Measurements from ENCODE around the gene GALNT15.

The GALNT15 gene

GRCh38 chr3:16178628-16178988 lies 4.1 kb downstream of the GALNT15 start:
- in situ Hi-C loops (cut with HindIII; ENCODE audit: low sequenced_read_pairs) = no loop called here
- DNase-seq (ENCODE audit: low read depth, low spot score) = no peak
- TF ChIP-seq, protein P1, sequence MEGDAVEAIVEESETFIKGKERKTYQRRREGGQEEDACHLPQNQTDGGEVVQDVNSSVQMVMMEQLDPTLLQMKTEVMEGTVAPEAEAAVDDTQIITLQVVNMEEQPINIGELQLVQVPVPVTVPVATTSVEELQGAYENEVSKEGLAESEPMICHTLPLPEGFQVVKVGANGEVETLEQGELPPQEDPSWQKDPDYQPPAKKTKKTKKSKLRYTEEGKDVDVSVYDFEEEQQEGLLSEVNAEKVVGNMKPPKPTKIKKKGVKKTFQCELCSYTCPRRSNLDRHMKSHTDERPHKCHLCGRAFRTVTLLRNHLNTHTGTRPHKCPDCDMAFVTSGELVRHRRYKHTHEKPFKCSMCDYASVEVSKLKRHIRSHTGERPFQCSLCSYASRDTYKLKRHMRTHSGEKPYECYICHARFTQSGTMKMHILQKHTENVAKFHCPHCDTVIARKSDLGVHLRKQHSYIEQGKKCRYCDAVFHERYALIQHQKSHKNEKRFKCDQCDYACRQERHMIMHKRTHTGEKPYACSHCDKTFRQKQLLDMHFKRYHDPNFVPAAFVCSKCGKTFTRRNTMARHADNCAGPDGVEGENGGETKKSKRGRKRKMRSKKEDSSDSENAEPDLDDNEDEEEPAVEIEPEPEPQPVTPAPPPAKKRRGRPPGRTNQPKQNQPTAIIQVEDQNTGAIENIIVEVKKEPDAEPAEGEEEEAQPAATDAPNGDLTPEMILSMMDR (IDR thresholded peaks at IDR 0.05; ENCODE audit: low read depth, low read length) = no peak
- no peak overlapping the region for H3K4me3 ChIP-seq (ENCODE audit: low read depth, low read length)

DNA sequence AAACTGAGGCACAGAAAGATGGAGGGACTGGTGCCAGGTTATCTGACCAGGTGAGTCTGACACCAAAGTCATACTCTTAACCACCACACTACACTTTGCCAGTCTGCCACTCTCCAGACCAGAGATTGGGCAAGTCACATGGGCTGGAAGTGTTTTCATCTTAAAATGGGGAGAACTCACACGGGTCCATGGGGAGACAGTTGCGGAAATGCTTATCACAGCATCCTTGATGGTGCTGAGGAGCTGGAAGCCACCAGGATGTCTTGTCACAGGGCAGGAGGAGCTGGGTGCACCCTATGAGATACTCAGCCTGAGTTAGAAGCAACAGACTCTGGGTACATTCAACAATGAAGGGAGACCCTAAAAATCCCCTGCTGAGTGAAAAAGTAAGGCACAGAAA lies 4.8 kb downstream of the GALNT15 start:
- TF ChIP-seq, protein P1 (IDR thresholded peaks at IDR 0.05; ENCODE audit: low read depth, low read length) = no peak
- in situ Hi-C loops (cut with HindIII; ENCODE audit: low sequenced_read_pairs) = no loop called here
- H3K4me3 ChIP-seq (ENCODE audit: low read depth, low read length) = no peak overlapping the region
- no peak for DNase-seq (ENCODE audit: low read depth, low spot score)

GRCh38 chr3:16179771-16180736 lies 5.6 kb downstream of the GALNT15 start:
- no peak overlapping the region for H3K4me3 ChIP-seq (ENCODE audit: low read depth, low read length)
- TF ChIP-seq, protein P1 (IDR thresholded peaks at IDR 0.05; ENCODE audit: low read depth, low read length) = no peak
- in situ Hi-C loops (cut with HindIII; ENCODE audit: low sequenced_read_pairs) = no loop called here
- DNase-seq (ENCODE audit: low read depth, low spot score) = peak; percentile 49

DNA sequence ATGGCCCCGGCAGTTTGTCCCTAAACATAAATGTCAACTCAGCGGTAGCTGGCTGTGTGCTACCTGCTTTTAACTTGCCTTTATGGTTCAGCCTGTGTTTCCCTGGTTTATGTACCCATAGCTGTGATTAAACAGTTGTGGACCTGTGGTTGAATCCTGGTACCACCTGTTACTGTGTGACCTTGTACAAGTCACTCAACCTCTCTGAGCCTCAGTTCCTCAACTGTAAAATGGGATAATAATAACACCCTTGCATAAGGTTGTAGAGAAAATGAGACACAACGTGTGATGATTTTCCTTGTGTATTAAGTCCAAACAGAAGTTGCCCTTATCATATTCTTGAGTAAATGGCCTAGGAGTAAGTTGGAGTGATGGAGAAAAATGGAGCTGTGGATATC lies 6.3 kb downstream of the GALNT15 start:
- H3K4me3 ChIP-seq (ENCODE audit: low read depth, low read length) = no peak overlapping the region
- TF ChIP-seq, protein P1 (IDR thresholded peaks at IDR 0.05; ENCODE audit: low read depth, low read length) = no peak
- no peak for DNase-seq (ENCODE audit: low read depth, low spot score)
- in situ Hi-C loops (cut with HindIII; ENCODE audit: low sequenced_read_pairs) = no loop called here

- no peak overlapping the region for H3K4me3 ChIP-seq (ENCODE audit: low read depth, low read length)
- no peak for DNase-seq (ENCODE audit: low read depth, low spot score)
- in situ Hi-C loops (cut with HindIII; ENCODE audit: low sequenced_read_pairs) = no loop called here
- TF ChIP-seq, protein P1 (IDR thresholded peaks at IDR 0.05; ENCODE audit: low read depth, low read length) = no peak
These were observed 6.9 kb downstream of the GALNT15 start for GRCh38 chr3:16181361-16181760.

- in situ Hi-C loops (cut with HindIII; ENCODE audit: low sequenced_read_pairs) = no loop called here
- TF ChIP-seq, protein P1 (IDR thresholded peaks at IDR 0.05; ENCODE audit: low read depth, low read length) = no peak
- H3K4me3 ChIP-seq (ENCODE audit: low read depth, low read length) = no peak overlapping the region
- no peak for DNase-seq (ENCODE audit: low read depth, low spot score)
These were observed 7.7 kb downstream of the GALNT15 start for GRCh38 chr3:16182183-16182582.
